ENCODE data around the gene PTPRT.
A peak's percentile ranks its signal among the peaks of the same experiment; 100 is the strongest.

Gene PTPRT

DNA sequence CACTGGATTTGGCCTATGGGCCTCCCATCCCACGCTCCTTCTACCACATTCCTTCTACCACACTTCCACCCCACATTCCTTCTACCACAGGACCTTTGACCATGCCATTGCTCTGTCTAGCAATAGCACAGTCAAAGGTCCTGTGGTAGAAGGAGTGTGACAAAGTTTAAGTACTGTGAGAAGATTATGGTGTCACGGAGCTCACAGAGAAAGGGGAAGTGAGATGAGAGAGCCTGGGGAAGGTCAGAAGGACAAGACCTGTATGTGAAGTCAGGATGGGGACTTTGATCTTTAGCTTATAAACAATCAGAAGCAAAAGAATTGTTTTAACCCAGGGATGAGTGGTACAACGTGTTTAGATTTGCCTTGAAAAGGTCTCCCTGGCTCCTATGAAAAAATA lies 1003.4 kb downstream of the PTPRT start:
- ChIA-PET POLR2A (no interaction called here), CTCF (no interaction called here)
- no peaks in the 10 kb centered on the region for H3K36me3 ChIP-seq (ENCODE audit: control insufficient read depth in 2 of 2, insufficient read depth in 1 of 2, low read length in 2 of 2)
- H3K9me3 ChIP-seq (ENCODE audit: control insufficient read depth, insufficient read depth, low read depth, low read length) = no peaks in the 10 kb centered on the region
- no peak for TF ChIP-seq ZNF274 (IDR thresholded peaks at IDR 0.05; ENCODE audit: low read length)
- TF ChIP-seq ZNF274 (tag by site-specific recombination; IDR thresholded peaks at IDR 0.05; ENCODE audit: borderline replicate concordance) = no peak
- 0 out of 2 replicates have a peak, but pooled peaks have one; percentile 13 for TF ChIP-seq ZNF623 (tag by site-specific recombination; IDR thresholded peaks at IDR 0.05)
- no peak for TF ChIP-seq ZNF596 (tag by site-specific recombination; IDR thresholded peaks at IDR 0.05)
- no peak for TF ChIP-seq ZNF341 (tag by site-specific recombination; IDR thresholded peaks at IDR 0.05; ENCODE audit: low read depth)
- H3K4me1 ChIP-seq (ENCODE audit: control insufficient read depth, insufficient read depth, low read length) = no peaks in the 10 kb centered on the region
- H3K27ac ChIP-seq (ENCODE audit: extremely low read depth, low read depth, low read length) = no peak overlapping the region
- no peak overlapping the region for H3K4me3 ChIP-seq (ENCODE audit: low read depth, low read length)

DNA sequence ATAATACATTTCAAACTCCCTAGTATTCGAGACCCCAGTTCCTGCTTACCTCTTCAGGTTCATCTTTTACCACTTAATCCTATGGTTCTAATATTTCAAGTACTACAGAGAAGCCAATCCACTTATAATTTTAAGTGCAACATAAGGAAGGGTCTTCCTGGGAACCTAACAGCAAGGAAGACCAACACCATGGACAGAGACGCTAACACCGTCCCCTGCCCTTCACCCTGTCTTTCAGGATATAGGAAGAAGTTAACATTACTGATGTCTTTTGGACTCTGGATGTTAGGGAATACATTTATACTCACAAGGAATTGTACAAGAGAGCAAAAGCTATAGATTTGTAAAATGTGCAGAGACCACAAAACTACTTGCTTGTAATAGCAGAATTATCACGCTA lies 1006.6 kb downstream of the PTPRT start:
- ChIA-PET CTCF (no interaction called here), POLR2A (no interaction called here)
- Histone ChIP-seq H3K9me3 (ENCODE audit: control insufficient read depth, insufficient read depth, low read depth, low read length) (no peaks in the 10 kb centered on the region), H3K36me3 (ENCODE audit: control insufficient read depth in 2 of 2, insufficient read depth in 1 of 2, low read length in 2 of 2) (no peaks in the 10 kb centered on the region), H3K27ac (ENCODE audit: extremely low read depth, low read depth, low read length) (no peak overlapping the region), H3K4me3 (ENCODE audit: low read depth, low read length) (no peak overlapping the region), H3K4me1 (ENCODE audit: control insufficient read depth, insufficient read depth, low read length) (no peaks in the 10 kb centered on the region)
- TF ChIP-seq, protein P1, sequence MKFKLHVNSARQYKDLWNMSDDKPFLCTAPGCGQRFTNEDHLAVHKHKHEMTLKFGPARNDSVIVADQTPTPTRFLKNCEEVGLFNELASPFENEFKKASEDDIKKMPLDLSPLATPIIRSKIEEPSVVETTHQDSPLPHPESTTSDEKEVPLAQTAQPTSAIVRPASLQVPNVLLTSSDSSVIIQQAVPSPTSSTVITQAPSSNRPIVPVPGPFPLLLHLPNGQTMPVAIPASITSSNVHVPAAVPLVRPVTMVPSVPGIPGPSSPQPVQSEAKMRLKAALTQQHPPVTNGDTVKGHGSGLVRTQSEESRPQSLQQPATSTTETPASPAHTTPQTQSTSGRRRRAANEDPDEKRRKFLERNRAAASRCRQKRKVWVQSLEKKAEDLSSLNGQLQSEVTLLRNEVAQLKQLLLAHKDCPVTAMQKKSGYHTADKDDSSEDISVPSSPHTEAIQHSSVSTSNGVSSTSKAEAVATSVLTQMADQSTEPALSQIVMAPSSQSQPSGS (tag by site-specific recombination; IDR thresholded peaks at IDR 0.05; ENCODE audit: low read depth) = no peak
- TF ChIP-seq ZNF23 (tag by site-specific recombination; IDR thresholded peaks at IDR 0.05; ENCODE audit: borderline replicate concordance) (no peak), ZNF426 (tag by site-specific recombination; IDR thresholded peaks at IDR 0.05) (no peak), ZNF394 (tag by site-specific recombination; IDR thresholded peaks at IDR 0.05; ENCODE audit: borderline replicate concordance) (no peak), ZNF776 (tag by site-specific recombination; IDR thresholded peaks at IDR 0.05; ENCODE audit: borderline replicate concordance) (no peak), ZNF169 (tag by site-specific recombination; IDR thresholded peaks at IDR 0.05) (no peak), ZNF311 (tag by site-specific recombination; IDR thresholded peaks at IDR 0.05; ENCODE audit: borderline replicate concordance) (no peak), GLIS2 (tag by site-specific recombination; IDR thresholded peaks at IDR 0.05) (no peak), ZNF571 (tag by site-specific recombination; IDR thresholded peaks at IDR 0.05) (no peak), MEIS1 (CRISPR knock-in tag; IDR thresholded peaks at IDR 0.05; ENCODE audit: borderline replicate concordance) (no peak), KLF7 (tag by site-specific recombination; IDR thresholded peaks at IDR 0.05; ENCODE audit: borderline replicate concordance) (no peak)
- TF ChIP-seq, protein P2, sequence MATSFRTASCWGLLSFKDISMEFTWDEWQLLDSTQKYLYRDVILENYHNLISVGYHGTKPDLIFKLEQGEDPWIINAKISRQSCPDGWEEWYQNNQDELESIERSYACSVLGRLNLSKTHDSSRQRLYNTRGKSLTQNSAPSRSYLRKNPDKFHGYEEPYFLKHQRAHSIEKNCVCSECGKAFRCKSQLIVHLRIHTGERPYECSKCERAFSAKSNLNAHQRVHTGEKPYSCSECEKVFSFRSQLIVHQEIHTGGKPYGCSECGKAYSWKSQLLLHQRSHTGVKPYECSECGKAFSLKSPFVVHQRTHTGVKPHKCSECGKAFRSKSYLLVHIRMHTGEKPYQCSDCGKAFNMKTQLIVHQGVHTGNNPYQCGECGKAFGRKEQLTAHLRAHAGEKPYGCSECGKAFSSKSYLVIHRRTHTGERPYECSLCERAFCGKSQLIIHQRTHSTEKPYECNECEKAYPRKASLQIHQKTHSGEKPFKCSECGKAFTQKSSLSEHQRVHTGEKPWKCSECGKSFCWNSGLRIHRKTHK (tag by site-specific recombination; IDR thresholded peaks at IDR 0.05) = no peak
- TF ChIP-seq, protein P3, sequence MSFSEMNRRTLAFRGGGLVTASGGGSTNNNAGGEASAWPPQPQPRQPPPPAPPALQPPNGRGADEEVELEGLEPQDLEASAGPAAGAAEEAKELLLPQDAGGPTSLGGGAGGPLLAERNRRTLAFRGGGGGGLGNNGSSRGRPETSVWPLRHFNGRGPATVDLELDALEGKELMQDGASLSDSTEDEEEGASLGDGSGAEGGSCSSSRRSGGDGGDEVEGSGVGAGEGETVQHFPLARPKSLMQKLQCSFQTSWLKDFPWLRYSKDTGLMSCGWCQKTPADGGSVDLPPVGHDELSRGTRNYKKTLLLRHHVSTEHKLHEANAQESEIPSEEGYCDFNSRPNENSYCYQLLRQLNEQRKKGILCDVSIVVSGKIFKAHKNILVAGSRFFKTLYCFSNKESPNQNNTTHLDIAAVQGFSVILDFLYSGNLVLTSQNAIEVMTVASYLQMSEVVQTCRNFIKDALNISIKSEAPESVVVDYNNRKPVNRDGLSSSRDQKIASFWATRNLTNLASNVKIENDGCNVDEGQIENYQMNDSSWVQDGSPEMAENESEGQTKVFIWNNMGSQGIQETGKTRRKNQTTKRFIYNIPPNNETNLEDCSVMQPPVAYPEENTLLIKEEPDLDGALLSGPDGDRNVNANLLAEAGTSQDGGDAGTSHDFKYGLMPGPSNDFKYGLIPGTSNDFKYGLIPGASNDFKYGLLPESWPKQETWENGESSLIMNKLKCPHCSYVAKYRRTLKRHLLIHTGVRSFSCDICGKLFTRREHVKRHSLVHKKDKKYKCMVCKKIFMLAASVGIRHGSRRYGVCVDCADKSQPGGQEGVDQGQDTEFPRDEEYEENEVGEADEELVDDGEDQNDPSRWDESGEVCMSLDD (tag by site-specific recombination; IDR thresholded peaks at IDR 0.05) = no peak
- TF ChIP-seq, protein P4, sequence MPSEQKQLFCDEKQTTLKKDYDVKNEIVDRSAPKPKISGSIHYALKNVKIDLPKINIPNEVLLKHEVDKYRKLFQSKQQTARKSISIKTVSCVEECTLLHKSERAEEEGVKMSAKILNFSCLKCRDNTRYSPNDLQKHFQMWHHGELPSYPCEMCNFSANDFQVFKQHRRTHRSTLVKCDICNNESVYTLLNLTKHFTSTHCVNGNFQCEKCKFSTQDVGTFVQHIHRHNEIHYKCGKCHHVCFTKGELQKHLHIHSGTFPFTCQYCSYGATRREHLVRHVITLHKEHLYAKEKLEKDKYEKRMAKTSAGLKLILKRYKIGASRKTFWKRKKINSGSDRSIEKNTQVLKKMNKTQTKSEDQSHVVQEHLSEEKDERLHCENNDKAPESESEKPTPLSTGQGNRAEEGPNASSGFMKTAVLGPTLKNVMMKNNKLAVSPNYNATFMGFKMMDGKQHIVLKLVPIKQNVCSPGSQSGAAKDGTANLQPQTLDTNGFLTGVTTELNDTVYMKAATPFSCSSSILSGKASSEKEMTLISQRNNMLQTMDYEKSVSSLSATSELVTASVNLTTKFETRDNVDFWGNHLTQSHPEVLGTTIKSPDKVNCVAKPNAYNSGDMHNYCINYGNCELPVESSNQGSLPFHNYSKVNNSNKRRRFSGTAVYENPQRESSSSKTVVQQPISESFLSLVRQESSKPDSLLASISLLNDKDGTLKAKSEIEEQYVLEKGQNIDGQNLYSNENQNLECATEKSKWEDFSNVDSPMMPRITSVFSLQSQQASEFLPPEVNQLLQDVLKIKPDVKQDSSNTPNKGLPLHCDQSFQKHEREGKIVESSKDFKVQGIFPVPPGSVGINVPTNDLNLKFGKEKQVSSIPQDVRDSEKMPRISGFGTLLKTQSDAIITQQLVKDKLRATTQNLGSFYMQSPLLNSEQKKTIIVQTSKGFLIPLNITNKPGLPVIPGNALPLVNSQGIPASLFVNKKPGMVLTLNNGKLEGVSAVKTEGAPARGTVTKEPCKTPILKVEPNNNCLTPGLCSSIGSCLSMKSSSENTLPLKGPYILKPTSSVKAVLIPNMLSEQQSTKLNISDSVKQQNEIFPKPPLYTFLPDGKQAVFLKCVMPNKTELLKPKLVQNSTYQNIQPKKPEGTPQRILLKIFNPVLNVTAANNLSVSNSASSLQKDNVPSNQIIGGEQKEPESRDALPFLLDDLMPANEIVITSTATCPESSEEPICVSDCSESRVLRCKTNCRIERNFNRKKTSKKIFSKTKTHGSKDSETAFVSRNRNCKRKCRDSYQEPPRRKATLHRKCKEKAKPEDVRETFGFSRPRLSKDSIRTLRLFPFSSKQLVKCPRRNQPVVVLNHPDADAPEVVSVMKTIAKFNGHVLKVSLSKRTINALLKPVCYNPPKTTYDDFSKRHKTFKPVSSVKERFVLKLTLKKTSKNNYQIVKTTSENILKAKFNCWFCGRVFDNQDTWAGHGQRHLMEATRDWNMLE (tag by site-specific recombination; conservative IDR thresholded peaks at IDR 0.05; ENCODE audit: low read depth) = no peak
- TF ChIP-seq, protein P5, sequence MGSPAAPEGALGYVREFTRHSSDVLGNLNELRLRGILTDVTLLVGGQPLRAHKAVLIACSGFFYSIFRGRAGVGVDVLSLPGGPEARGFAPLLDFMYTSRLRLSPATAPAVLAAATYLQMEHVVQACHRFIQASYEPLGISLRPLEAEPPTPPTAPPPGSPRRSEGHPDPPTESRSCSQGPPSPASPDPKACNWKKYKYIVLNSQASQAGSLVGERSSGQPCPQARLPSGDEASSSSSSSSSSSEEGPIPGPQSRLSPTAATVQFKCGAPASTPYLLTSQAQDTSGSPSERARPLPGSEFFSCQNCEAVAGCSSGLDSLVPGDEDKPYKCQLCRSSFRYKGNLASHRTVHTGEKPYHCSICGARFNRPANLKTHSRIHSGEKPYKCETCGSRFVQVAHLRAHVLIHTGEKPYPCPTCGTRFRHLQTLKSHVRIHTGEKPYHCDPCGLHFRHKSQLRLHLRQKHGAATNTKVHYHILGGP (tag by site-specific recombination; IDR thresholded peaks at IDR 0.05) = no peak
- TF ChIP-seq, protein P6, sequence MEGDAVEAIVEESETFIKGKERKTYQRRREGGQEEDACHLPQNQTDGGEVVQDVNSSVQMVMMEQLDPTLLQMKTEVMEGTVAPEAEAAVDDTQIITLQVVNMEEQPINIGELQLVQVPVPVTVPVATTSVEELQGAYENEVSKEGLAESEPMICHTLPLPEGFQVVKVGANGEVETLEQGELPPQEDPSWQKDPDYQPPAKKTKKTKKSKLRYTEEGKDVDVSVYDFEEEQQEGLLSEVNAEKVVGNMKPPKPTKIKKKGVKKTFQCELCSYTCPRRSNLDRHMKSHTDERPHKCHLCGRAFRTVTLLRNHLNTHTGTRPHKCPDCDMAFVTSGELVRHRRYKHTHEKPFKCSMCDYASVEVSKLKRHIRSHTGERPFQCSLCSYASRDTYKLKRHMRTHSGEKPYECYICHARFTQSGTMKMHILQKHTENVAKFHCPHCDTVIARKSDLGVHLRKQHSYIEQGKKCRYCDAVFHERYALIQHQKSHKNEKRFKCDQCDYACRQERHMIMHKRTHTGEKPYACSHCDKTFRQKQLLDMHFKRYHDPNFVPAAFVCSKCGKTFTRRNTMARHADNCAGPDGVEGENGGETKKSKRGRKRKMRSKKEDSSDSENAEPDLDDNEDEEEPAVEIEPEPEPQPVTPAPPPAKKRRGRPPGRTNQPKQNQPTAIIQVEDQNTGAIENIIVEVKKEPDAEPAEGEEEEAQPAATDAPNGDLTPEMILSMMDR (tag by site-specific recombination; IDR thresholded peaks at IDR 0.05) = no peak
